BLaER1 (cell line): ENCODE results near the gene WDR46.

Source experiments
- H3K27ac ChIP-seq: shearing (Covaris generic); formaldehyde crosslinking; 2 replicates; pipeline ENCODE4 v1.8.1; 2022
- H3K27me3 ChIP-seq: shearing (Covaris generic); formaldehyde crosslinking; 2 replicates; pipeline ENCODE4 v1.8.1; 2022
- H3K36me3 ChIP-seq: shearing (Covaris generic); formaldehyde crosslinking; 2 replicates; pipeline ENCODE4 v1.8.1; 2022
- H3K4me1 ChIP-seq: shearing (Covaris generic); formaldehyde crosslinking; 2 replicates; pipeline ENCODE4 v1.8.1; 2022
- H3K4me2 ChIP-seq: shearing (Covaris generic); formaldehyde crosslinking; 2 replicates; pipeline ENCODE4 v1.8.1; 2022
- H3K4me3 ChIP-seq: shearing (Covaris generic); formaldehyde crosslinking; 2 replicates; pipeline ENCODE4 v1.8.1; 2022
- H3K9ac ChIP-seq: shearing (Covaris generic); formaldehyde crosslinking; 2 replicates; pipeline ENCODE4 v1.8.1; 2022
- H3K9me3 ChIP-seq: shearing (Covaris generic); formaldehyde crosslinking; 2 replicates; pipeline ENCODE4 v1.8.1; 2022
- H4K20me1 ChIP-seq: shearing (Covaris generic); formaldehyde crosslinking; 2 replicates; pipeline ENCODE4 v1.8.1; 2022
- Cebpa-rat ChIP-seq: shearing (Covaris generic); IDR thresholded peaks from 2 replicates; pipeline ENCODE4 v1.8.1; 2022

Gene WDR46

DNA sequence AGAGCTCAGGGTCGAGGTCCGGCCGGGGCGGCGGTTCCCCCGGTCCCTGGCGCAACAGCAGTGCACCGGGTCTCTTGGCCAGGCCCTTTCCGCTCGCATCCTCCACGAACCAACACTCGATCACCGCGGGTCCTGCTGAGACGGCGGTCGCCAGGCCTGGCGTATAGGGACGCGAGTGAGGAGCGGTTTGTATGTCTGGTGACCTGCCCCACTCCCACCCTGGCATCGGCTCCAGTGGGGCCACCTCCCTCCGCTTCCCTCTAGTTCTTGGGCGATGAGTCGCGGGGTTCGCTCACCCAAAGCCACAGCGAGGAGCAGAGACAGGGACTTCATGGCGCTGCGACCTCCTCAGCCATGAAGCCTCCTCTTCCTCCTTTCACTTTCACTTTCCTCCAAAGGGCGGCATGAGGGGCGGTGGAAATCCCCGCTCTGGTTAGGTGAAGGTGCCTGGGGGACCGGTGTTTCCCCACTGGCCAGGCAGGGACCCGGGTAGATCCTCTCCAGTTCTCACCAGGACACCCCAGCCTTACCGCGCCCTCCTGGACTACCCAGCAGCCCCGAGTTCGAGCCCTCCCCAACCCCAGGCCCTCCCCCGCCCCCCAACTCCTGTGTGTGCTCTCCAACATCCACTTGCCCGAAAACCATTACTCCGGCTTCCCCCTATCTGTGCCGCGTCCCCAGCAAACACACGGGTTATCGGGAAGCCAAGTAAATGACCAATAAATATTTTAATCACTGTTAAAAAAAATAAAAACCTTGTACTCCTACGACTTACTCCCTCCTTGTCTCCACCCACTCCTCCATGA is 24.9 kb upstream of the WDR46 start, which contains the start of gene TAPBP:
TAPBP (minus strand) TSS at position 370 of the 806 bp plus-strand sequence; CDS start at position 333, 37 bp downstream.
- Histone ChIP-seq H3K27ac (peak within 1 kb of the TSS; percentile 95), H3K4me1 (peaks cover 55% of the 10 kb centered on the region), H3K9me3 (no peaks in the 10 kb centered on the region), H4K20me1 (peaks cover 66% of the 10 kb centered on the region), H3K4me3 (peak within 1 kb of the TSS; percentile 96), H3K36me3 (peaks cover 45% of the 10 kb centered on the region), H3K9ac (peak within 1 kb of the TSS; percentile 94), H3K4me2 (peak within 1 kb of the TSS; percentile 96), H3K27me3 (no peaks in the 10 kb centered on the region)
- no peak for TF ChIP-seq Cebpa-rat

DNA sequence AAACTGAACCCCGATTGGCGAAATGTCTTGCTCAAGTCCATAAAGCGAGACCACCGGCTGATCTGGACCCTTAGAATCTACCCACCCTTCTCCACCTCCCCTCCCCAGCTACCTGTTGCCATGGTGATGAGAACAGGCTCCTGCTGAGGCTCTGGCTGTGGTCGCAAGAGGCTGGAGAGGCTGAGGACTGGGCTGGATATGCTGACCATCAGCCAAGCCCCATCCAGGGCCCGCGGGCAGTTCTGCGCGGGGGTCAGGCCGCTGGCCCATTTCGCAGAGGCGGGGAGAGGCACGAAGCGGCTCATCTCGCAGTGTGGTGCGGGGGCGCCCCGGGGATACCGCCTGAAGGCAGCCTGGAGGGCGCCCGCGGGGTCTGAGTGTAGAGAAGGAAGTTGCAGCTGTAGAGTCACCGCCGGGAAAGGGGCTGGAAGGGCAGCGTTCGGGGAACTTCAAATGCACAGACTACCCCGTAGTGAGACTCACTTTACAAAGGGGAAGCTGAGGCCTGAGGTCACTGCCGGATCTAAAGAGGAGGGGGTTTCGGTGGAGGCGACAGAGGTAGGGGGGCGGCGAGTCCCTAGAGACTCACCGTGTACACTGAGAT is 24.2 kb upstream of the WDR46 start:
- peak overlapping the region; percentile 96 for H3K4me3 ChIP-seq
- TF ChIP-seq Cebpa-rat = no peak

DNA sequence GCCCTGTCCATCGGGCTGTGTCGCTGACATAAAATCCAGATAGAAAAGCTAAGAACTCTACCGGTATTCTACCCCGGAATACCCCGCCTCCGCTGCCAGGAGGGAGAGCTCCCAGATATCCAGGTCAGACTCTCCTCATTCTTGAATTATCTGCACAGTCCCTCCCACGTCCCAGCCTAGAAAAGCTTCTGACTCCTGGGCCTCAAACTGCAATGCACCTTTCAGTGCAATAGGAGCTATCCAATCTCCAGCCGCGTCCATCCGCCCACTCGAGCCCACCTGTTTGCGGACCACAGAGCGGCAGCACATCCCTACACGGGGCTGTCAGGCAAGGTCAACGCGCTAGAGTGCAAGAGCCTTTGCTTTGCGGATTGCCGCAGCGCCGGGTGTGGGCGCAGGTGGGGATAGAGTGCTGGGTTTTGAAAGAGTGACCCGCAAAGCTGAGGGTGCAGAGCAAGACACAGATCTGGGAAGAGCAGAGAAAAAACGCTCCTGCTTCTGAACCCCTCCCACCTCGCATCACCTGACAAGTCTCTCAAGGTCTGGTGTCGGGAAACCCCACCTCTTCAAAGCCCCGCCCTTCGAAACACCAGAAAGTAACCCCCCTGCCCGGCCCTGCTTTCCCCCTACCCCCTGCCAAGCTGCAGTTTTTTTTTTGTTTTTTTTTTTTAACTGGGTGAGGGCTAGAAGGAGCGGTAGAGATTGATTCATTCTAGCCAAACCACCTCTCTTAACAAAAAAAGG is 23.5 kb upstream of the WDR46 start:
- Histone ChIP-seq H3K4me2 (peak overlapping the region; percentile 96), H3K36me3 (peaks cover 52% of the 10 kb centered on the region), H3K9ac (peak overlapping the region; percentile 94), H3K9me3 (no peaks in the 10 kb centered on the region), H3K4me3 (peak overlapping the region; percentile 96), H4K20me1 (peaks cover 72% of the 10 kb centered on the region), H3K27ac (peak overlapping the region; percentile 95), H3K4me1 (peaks cover 46% of the 10 kb centered on the region), H3K27me3 (no peaks in the 10 kb centered on the region)
- no peak for TF ChIP-seq Cebpa-rat

More for the DNA sequence above, 24.2 kb upstream of the WDR46 start:
- Histone ChIP-seq H3K9ac (peak overlapping the region; percentile 94), H3K27ac (peak overlapping the region; percentile 95), H4K20me1 (peaks cover 66% of the 10 kb centered on the region), H3K27me3 (no peaks in the 10 kb centered on the region), H3K36me3 (peaks cover 47% of the 10 kb centered on the region), H3K4me2 (peak overlapping the region; percentile 96), H3K9me3 (no peaks in the 10 kb centered on the region), H3K4me1 (peaks cover 48% of the 10 kb centered on the region)

DNA sequence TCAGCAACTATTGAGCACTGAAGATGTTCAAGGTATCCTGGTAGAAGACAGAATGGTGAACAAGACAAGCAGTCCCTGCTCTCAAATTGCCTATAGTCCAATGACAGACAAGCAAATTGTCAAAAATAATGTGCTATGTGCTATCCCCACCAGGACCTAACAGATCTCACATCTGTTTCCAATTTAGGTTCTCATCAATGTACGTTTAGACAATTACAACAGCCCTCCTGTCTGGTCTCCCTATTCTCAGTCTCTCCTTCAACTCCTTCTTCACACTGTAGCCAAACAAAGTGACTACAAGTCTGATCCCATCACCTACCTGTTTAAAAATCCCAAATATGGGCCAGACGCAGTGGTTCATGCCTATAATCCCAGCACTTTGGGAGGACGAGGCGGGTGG is 17.3 kb upstream of the WDR46 start:
- Histone ChIP-seq H3K4me3 (no peak overlapping the region), H3K9me3 (no peaks in the 10 kb centered on the region), H3K4me2 (peak overlapping the region; percentile 26; the same call in 1 of the 2 replicates), H4K20me1 (peaks cover 74% of the 10 kb centered on the region), H3K27ac (0 out of 2 replicates have a peak overlapping the region, but pooled peaks have one; percentile 8), H3K36me3 (peaks cover 97% of the 10 kb centered on the region), H3K27me3 (no peaks in the 10 kb centered on the region), H3K9ac (no peak overlapping the region), H3K4me1 (peaks cover 22% of the 10 kb centered on the region)
- TF ChIP-seq Cebpa-rat = no peak

DNA sequence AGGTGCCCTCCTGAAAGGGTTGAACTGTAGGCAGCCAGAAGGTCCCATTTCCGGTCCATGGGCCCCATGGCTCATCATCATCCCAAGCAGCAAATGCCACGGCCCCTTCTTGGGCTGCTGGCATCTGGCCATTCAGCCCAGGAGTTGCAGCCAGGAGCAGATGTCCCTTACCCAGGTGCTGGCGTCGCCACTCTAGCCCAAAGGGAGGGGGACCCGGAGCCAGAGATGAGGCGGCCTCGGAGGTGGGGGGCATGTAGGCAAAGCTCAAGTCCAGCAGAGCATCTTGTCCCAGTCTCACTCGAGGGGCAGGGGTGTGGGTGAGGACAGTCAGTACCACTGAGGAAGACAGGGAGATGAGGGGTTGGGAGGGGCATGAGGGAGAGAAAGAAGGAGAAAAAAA is 16.0 kb upstream of the WDR46 start:
- Histone ChIP-seq H3K27me3 (no peaks in the 10 kb centered on the region), H3K4me2 (no peak overlapping the region), H3K9me3 (no peaks in the 10 kb centered on the region), H4K20me1 (peaks cover 61% of the 10 kb centered on the region), H3K4me1 (peaks cover 33% of the 10 kb centered on the region), H3K4me3 (no peak overlapping the region), H3K9ac (no peak overlapping the region), H3K36me3 (peaks cover 90% of the 10 kb centered on the region), H3K27ac (no peak overlapping the region)
- TF ChIP-seq Cebpa-rat = no peak

DNA sequence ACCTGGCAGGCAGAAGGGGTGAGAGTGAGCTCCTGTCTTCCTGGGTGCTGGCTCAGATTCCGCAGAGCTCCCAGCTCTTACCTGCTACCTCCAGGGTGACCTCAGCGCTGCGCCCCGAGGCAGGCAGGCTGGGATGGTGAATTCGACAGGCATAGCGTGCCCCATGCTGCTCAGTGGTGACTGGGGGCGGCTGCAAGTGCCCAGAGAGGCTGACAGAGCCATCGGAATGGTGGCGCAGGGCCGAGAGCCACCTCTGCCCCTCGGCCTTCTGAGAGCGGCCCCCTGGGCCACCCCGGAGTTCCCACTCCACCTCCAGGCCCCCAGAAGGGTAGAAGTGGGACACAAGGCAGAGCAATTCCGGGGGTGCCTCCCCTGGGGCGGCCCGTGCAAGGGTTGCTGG is 15.2 kb upstream of the WDR46 start:
- Histone ChIP-seq H4K20me1 (peaks cover 53% of the 10 kb centered on the region), H3K4me3 (no peak overlapping the region), H3K27me3 (no peaks in the 10 kb centered on the region), H3K4me2 (no peak overlapping the region), H3K9me3 (no peaks in the 10 kb centered on the region), H3K9ac (no peak overlapping the region), H3K27ac (no peak overlapping the region), H3K4me1 (peaks cover 37% of the 10 kb centered on the region), H3K36me3 (peaks cover 82% of the 10 kb centered on the region)
- no peak for TF ChIP-seq Cebpa-rat

DNA sequence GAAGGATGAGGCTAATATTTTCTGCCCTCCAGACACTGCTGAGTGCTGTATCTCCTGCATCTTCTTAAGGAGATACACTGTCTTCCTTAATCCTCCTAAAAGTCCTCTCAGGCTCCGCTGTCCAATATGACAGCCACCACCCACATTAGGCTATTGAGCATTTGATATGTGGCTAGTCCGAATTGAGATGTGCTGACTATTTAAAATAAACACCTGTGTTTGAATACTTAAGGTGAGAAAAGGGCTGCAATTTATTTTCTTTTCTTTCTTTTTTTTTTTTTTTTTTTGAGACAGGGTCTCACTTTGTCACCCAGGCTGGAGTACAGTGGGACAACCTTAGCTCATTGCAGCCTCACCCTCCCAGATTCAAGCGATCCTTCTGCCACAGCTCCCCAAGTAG is 12.8 kb upstream of the WDR46 start:
- H3K36me3 ChIP-seq = peaks cover 61% of the 10 kb centered on the region
- H3K4me1 ChIP-seq = peaks cover 45% of the 10 kb centered on the region
- no peak for TF ChIP-seq Cebpa-rat
- H3K4me2 ChIP-seq = 0 out of 2 replicates have a peak overlapping the region, but pooled peaks have one; percentile 96
- no peak overlapping the region for H3K27ac ChIP-seq
- no peak overlapping the region for H3K9ac ChIP-seq
- H3K9me3 ChIP-seq = no peaks in the 10 kb centered on the region
- H3K4me3 ChIP-seq = no peak overlapping the region
- peaks cover 38% of the 10 kb centered on the region for H4K20me1 ChIP-seq
- H3K27me3 ChIP-seq = no peaks in the 10 kb centered on the region

DNA sequence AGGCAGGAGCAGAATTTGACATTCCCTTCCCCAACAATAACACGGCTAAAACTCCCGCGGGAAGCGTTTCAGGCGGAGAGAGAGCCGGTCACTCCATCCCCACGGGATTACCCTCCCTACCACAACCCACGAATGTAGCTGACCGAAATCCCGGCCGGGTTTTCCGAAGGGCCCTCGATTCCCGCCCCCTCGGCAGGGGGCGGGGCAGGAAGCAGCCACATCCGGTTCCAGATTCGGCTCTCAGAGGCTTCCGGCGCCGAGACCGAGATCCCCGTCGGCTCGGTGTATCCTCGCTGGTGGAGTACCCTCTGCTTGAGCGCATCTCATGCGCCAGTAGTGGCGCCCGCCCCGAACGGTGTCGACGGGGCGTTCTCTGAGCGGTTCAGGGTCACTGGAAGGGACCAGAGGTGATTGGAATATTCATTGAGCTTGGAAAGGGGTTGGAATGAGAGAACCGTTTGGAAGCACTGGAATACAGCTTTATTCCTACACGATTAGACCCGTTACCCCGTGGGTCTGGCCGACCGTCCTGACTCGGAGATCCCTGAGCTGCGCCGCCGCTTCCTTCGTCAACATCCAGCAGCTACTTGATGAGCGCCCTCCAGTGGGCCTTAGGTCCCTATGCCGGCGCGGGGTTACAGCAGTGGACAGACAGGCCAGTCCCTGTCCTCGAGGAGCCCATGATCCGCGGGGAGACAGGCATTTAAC is 10.4 kb upstream of the WDR46 start:
- Histone ChIP-seq H3K4me1 (peaks cover 42% of the 10 kb centered on the region), H3K9ac (peak overlapping the region; percentile 95), H3K4me3 (peak overlapping the region; percentile 78), H3K9me3 (no peaks in the 10 kb centered on the region), H3K27me3 (no peaks in the 10 kb centered on the region), H3K27ac (peak overlapping the region; percentile 97), H3K36me3 (peaks cover 61% of the 10 kb centered on the region), H4K20me1 (peaks cover 14% of the 10 kb centered on the region), H3K4me2 (peak overlapping the region; percentile 96)
- TF ChIP-seq Cebpa-rat = no peak

DNA sequence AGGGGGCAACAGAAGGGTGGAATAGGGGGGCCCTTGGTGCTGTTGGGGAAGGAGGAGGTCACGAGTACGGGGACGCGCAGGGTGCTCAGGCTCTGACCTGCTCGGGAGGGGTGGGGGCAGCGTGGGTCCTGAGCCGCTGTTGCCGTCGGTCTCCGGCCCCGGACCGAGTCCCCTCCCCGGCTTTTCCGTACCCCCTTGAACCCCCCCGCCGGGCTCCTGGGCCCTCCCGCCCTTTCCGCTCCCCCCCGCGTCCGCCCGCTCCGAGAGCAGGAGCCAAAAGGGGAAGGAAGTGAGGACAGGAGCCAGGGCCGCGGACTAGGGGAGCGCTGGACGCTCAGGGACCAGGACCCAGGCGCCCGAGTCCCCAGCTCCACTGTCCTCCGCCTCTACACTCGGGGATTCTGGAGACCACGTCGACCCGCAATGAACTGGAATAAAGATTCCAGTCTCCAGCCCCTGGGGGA is 9.8 kb upstream of the WDR46 start, which contains the start of gene RGL2:
RGL2 (minus strand) TSS at position 170 of the 464 bp plus-strand sequence. CDS start 332 bp downstream, outside the sequence.
- Histone ChIP-seq H4K20me1 (peaks cover 8% of the 10 kb centered on the region), H3K4me2 (peak within 1 kb of the TSS; percentile 96), H3K4me3 (peak within 1 kb of the TSS; percentile 78), H3K9ac (peak within 1 kb of the TSS; percentile 95), H3K4me1 (peaks cover 42% of the 10 kb centered on the region), H3K9me3 (no peaks in the 10 kb centered on the region), H3K27me3 (no peaks in the 10 kb centered on the region), H3K36me3 (peaks cover 61% of the 10 kb centered on the region), H3K27ac (peak within 1 kb of the TSS; percentile 97)
- no peak for TF ChIP-seq Cebpa-rat
